Measurements from ENCODE around the gene OXSR1. TPM values are rescaled to one million over a fixed set of nuclear protein-coding genes. Genes with fewer than 3 reads are reported as not detected.

Gene OXSR1
- total RNA-seq, 1 experiment from 2014 or later, result 35.1 TPM

GRCh38 chr3:38139652-38140051, 25.7 kb upstream of the OXSR1 start:
- H2AFZ ChIP-seq (ENCODE audit: low read depth, low read length, poor library complexity, severe bottlenecking), result no peak overlapping the region
- peak overlapping the region; percentile 65; the same call in 1 of the 2 replicates for H3K9ac ChIP-seq (ENCODE audit: low read length)
- peaks cover 0 to 4% of the 10 kb centered on the region in 2 experiments; a peak in 1 of 4 replicates for H3K36me3 ChIP-seq (ENCODE audit: control insufficient read depth in 1 of 2, insufficient read depth in 2 of 2, low read length in 2 of 2)
- H3K9me2 ChIP-seq (ENCODE audit: insufficient read depth), result no peaks in the 10 kb centered on the region
- no peak overlapping the region for H3K27ac ChIP-seq (ENCODE audit: low read depth, low read length)
- BruUV-seq (replicated peaks), result TSS peak; percentile 26
- peak overlapping the region in 1 of 2 experiments; percentile 91; a peak in 2 of 4 replicates for H3K4me3 ChIP-seq (replicated peaks in 1 of 2; ENCODE audit: low read depth in 1 of 2, low read length in 2 of 2)
- RAD21 ChIA-PET (ENCODE audit: low non-redundant PET in 1 of 2, low total read pairs in 2 of 2, uncharacterized antibody in 2 of 2, unreplicated experiment in 2 of 2), result no interaction called here
- H3K4me2 ChIP-seq (ENCODE audit: low read length), result peak overlapping the region; percentile 91
- ATAC-seq (no peak), DNase-seq (ENCODE audit: low read depth, low spot score) (no peak)
- POLR2A ChIA-PET, result interaction anchor here (1.1 kb wide), 1 partner anchor 25 kb away, joined by 3 read pairs; the partner anchor contains the start of gene OXSR1
- intact Hi-C loops (cut with micrococcal nuclease), result loop anchor here (10.0 kb wide), 1 partner anchor 315 kb away; the partner anchor contains the start of gene ACVR2B
- peaks cover 12% of the 10 kb centered on the region for H3K79me2 ChIP-seq (ENCODE audit: insufficient read depth, low read length)
- H3K4me1 ChIP-seq (ENCODE audit: control insufficient read depth in 1 of 2, insufficient read depth in 2 of 2, low read length in 2 of 2), result peaks cover 16 to 51% of the 10 kb centered on the region in 2 experiments
- no peaks in the 10 kb centered on the region for H3K27me3 ChIP-seq (ENCODE audit: insufficient read depth, low read length)
- H4K20me1 ChIP-seq (ENCODE audit: insufficient read depth), result no peaks in the 10 kb centered on the region
- no peaks in the 10 kb centered on the region for H3K9me3 ChIP-seq (ENCODE audit: control insufficient read depth in 1 of 2, insufficient read depth in 1 of 2, low read depth in 1 of 2, low read length in 2 of 2)
- no peak for TF ChIP-seq POLR2A (IDR thresholded peaks at IDR 0.05; ENCODE audit: borderline replicate concordance, extremely low read depth, insufficient read depth, insufficient read length)
- no peak for TF ChIP-seq ZFX (IDR thresholded peaks at IDR 0.05)
- no peak for TF ChIP-seq SIN3A (IDR thresholded peaks at IDR 0.05; ENCODE audit: low read depth)
- no peak for TF ChIP-seq MAX (IDR thresholded peaks at IDR 0.05)
- no peak for TF ChIP-seq SRF (IDR thresholded peaks at IDR 0.05; ENCODE audit: low read depth)
- no peak for TF ChIP-seq CBX3 (IDR thresholded peaks at IDR 0.05; ENCODE audit: low read depth)
- no peak for TF ChIP-seq ELF1 (IDR thresholded peaks at IDR 0.05; ENCODE audit: borderline replicate concordance, low read depth)
- no peak for TF ChIP-seq YY1 (IDR thresholded peaks at IDR 0.05; ENCODE audit: extremely low read depth, insufficient replicate concordance, low read depth, low read length)
- TF ChIP-seq ZNF274 (IDR thresholded peaks at IDR 0.05; ENCODE audit: low read depth, low read length), result no peak
- no peak for TF ChIP-seq TCF7L2 (IDR thresholded peaks at IDR 0.05; ENCODE audit: borderline replicate concordance, extremely low read depth, insufficient read depth, insufficient read length)
- TF ChIP-seq EGR1 (IDR thresholded peaks at IDR 0.05; ENCODE audit: low read depth), result no peak
- TF ChIP-seq POLR2AphosphoS5 (IDR thresholded peaks at IDR 0.05; ENCODE audit: low read depth, low read length), result no peak
- no peak for TF ChIP-seq EZH2phosphoT487 (IDR thresholded peaks at IDR 0.05; ENCODE audit: borderline replicate concordance)
- no peak for TF ChIP-seq JUND (IDR thresholded peaks at IDR 0.05)
- no peak for TF ChIP-seq SP1 (IDR thresholded peaks at IDR 0.05; ENCODE audit: low read depth)
- no peak for TF ChIP-seq EZH2 (IDR thresholded peaks at IDR 0.05)
- CTCF ChIA-PET, result no interaction called here

Measured in HCT116 (cell line).